Stimulated activated CD4-positive, alpha-beta T cell treated with anti-CD3 and anti-CD28 coated beads, Interleukin-4, amount 100 ng/mL, for 24 hours (primary cell): ENCODE measurements around the gene DNAH2.

ENCODE experiments used
- DNase-seq: peaks from one replicate; pipeline ENCODE4 v3.0.0-alpha.2; 2020

The DNAH2 gene

GRCh38 chr17:7824021-7824924, 106.7 kb downstream of the DNAH2 start:
- DNase-seq = no peak

- DNase-seq = no peak
Observed at GRCh38 chr17:7825206-7825990, 107.9 kb downstream of the DNAH2 start.

GRCh38 chr17:7830616-7831015, 113.1 kb downstream of the DNAH2 start:
- no peak for DNase-seq

GRCh38 chr17:7831233-7831632, 113.7 kb downstream of the DNAH2 start:
- DNase-seq = no peak

- DNase-seq = no peak
Observed at GRCh38 chr17:7832431-7832830, 114.9 kb downstream of the DNAH2 start.

- no peak for DNase-seq
Observed at GRCh38 chr17:7833011-7833794, 115.7 kb downstream of the DNAH2 start.

GRCh38 chr17:7833795-7834541, 116.4 kb downstream of the DNAH2 start, which contains the start of gene KDM6B:
KDM6B (plus strand) TSS chr17:7834217; CDS start chr17:7845555, 11,338 bp downstream.
- DNase-seq = peak; percentile 89

- peak; percentile 49 for DNase-seq
Observed at GRCh38 chr17:7834542-7834956, 117.0 kb downstream of the DNAH2 start.

GRCh38 chr17:7834957-7835813, 117.6 kb downstream of the DNAH2 start:
- peak; percentile 90 for DNase-seq

GRCh38 chr17:7835814-7836595, 118.5 kb downstream of the DNAH2 start:
- no peak for DNase-seq

GRCh38 chr17:7836596-7837407, 119.3 kb downstream of the DNAH2 start:
- DNase-seq = peak; percentile 74

GRCh38 chr17:7837408-7838088, 120.0 kb downstream of the DNAH2 start:
- DNase-seq = no peak

GRCh38 chr17:7838090-7839075, 120.8 kb downstream of the DNAH2 start:
- DNase-seq = no peak

- DNase-seq = no peak
Observed at GRCh38 chr17:7839190-7839875, 121.8 kb downstream of the DNAH2 start.

- DNase-seq = peak; percentile 21
Observed at GRCh38 chr17:7839876-7840261, 122.3 kb downstream of the DNAH2 start.

GRCh38 chr17:7840441-7840840, 122.9 kb downstream of the DNAH2 start:
- DNase-seq = no peak

- DNase-seq = no peak
Observed at GRCh38 chr17:7840875-7841274, 123.3 kb downstream of the DNAH2 start.
